ENCODE data around the gene CHST11.

Gene CHST11

GRCh38 chr12:104484079-104484478 lies 27.3 kb downstream of the CHST11 start:
- TF ChIP-seq CTCF (IDR thresholded peaks at IDR 0.05; ENCODE audit: borderline replicate concordance, control extremely low read depth, extremely low read depth, insufficient read depth, missing control alignments) = no peak

GRCh38 chr12:104485651-104486362 lies 29.1 kb downstream of the CHST11 start:
- no peak for DNase-seq (ENCODE audit: low spot score)
- no peak for TF ChIP-seq CTCF (IDR thresholded peaks at IDR 0.05; ENCODE audit: borderline replicate concordance, control extremely low read depth, extremely low read depth, insufficient read depth, missing control alignments)
- in situ Hi-C loops (cut with MboI; ENCODE audit: low sequenced_read_pairs, unreplicated experiment) = no loop called here

More at GRCh38 chr12:104484079-104484478, 27.3 kb downstream of the CHST11 start:
- in situ Hi-C loops (cut with MboI; ENCODE audit: low sequenced_read_pairs, unreplicated experiment) = no loop called here
- no peak for DNase-seq (ENCODE audit: low spot score)

GRCh38 chr12:104486363-104486750 lies 29.6 kb downstream of the CHST11 start:
- in situ Hi-C loops (cut with MboI; ENCODE audit: low sequenced_read_pairs, unreplicated experiment) = no loop called here
- DNase-seq (ENCODE audit: low spot score) = no peak
- TF ChIP-seq CTCF (IDR thresholded peaks at IDR 0.05; ENCODE audit: borderline replicate concordance, control extremely low read depth, extremely low read depth, insufficient read depth, missing control alignments) = no peak

- no peak for DNase-seq (ENCODE audit: low spot score)
- in situ Hi-C loops (cut with MboI; ENCODE audit: low sequenced_read_pairs, unreplicated experiment) = no loop called here
- no peak for TF ChIP-seq CTCF (IDR thresholded peaks at IDR 0.05; ENCODE audit: borderline replicate concordance, control extremely low read depth, extremely low read depth, insufficient read depth, missing control alignments)
Measured at GRCh38 chr12:104486943-104487819, 30.4 kb downstream of the CHST11 start.

- DNase-seq (ENCODE audit: low spot score) = no peak
- TF ChIP-seq CTCF (IDR thresholded peaks at IDR 0.05; ENCODE audit: borderline replicate concordance, control extremely low read depth, extremely low read depth, insufficient read depth, missing control alignments) = no peak
- in situ Hi-C loops (cut with MboI; ENCODE audit: low sequenced_read_pairs, unreplicated experiment) = no loop called here
Measured at GRCh38 chr12:104488374-104488773, 31.6 kb downstream of the CHST11 start.

- no peak for DNase-seq (ENCODE audit: low spot score)
Measured at GRCh38 chr12:104490186-104490585, 33.4 kb downstream of the CHST11 start.

More at GRCh38 chr12:104490186-104490585, 33.4 kb downstream of the CHST11 start:
- in situ Hi-C loops (cut with MboI; ENCODE audit: low sequenced_read_pairs, unreplicated experiment) = no loop called here
- no peak for TF ChIP-seq CTCF (IDR thresholded peaks at IDR 0.05; ENCODE audit: borderline replicate concordance, control extremely low read depth, extremely low read depth, insufficient read depth, missing control alignments)
